ENCODE measurements around the gene PIGN. TPM values are rescaled to one million over a fixed set of nuclear protein-coding genes. Genes with fewer than 3 reads are reported as not detected.

Gene PIGN
- total RNA-seq, 2 donors from 2014 or later, result 18.6 to 23.7 TPM

- intact Hi-C loops (cut with DNase I), result no loop called here
- no peak for DNase-seq (ENCODE audit: low spot score)
These were observed 195.7 kb downstream of the PIGN start for GRCh38 chr18:61991201-61991600.

Other genes with a start within 250 kb of the PIGN start
- gene RELCH, start 199 bp upstream of the PIGN start, total RNA-seq, result 10 to 100 TPM; 24.9 to 29.7 TPM
- 10 to 100 TPM in 1 of 2 donors, 1 to 10 TPM in 1; 7.2 to 11.1 TPM for gene TNFRSF11A, start 138.3 kb upstream of the PIGN start, total RNA-seq

Measured in posterior vena cava (tissue), 2 donors.